ENCODE results near the gene SLC12A9.

The SLC12A9 gene

DNA sequence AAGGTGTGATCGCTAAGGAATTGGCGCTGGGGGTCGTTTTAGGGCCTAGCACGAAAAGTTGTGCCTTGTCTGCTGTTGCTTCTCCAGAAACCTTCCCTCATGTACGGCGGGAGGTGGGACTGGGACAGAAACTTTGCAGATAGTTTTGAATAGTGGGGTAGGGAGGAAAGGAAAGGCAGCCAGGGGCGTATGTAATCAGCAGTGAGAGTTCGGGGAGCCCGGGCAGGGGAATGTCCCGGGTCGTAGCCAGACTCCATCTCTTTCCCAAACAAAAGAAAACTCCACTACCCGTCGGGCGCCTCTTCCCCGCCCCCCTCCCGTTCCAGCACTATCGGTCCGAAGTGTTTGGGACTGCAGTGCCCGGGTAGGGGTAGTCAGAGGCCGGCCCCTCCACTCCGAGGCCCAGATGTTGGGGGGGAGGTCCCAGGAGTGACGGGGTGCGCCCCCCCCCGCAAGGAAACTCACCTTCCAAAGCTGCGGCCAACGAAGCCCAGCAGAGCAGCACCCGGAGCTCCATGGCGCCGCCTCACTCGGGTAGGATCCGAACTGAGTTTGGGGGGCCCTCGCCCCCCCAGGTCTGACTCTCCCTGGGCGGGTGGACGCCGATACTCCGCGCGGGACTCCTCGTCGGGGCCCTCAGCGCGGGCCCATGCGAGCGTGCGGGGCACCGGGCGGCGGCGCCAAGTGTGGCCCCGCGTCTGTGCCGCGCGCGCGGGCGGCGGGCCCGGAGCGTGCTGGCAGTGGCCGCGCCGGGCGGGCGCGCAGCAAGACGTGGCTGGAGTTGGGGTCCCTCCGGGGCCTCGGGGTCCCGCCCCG, 25.8 kb upstream of the SLC12A9 start:
- Histone ChIP-seq H3K4me2 (ENCODE audit: low read depth, low read length, poor library complexity, severe bottlenecking) (no peak overlapping the region), H3K9me3 (ENCODE audit: insufficient read depth, low read length) (no peaks in the 10 kb centered on the region), H3K9me2 (replicated peaks; ENCODE audit: insufficient read depth, low read length) (no peaks in the 10 kb centered on the region), H3K27me3 (ENCODE audit: low read length) (no peaks in the 10 kb centered on the region), H4K20me1 (ENCODE audit: low read depth, low read length) (no peaks in the 10 kb centered on the region), H3K4me3 (ENCODE audit: insufficient read depth, low read length, poor library complexity, severe bottlenecking) (no peak overlapping the region), H3K79me2 (ENCODE audit: insufficient read depth, low read length) (no peaks in the 10 kb centered on the region), H3K9ac (ENCODE audit: low read length) (no peak overlapping the region), H3K27ac (ENCODE audit: low read depth, low read length) (no peak overlapping the region), H3F3A (ENCODE audit: insufficient read depth) (no peaks in the 10 kb centered on the region), H2AFZ (ENCODE audit: low read depth, low read length, severe bottlenecking) (no peak overlapping the region), H3K36me3 (ENCODE audit: low read length) (no peaks in the 10 kb centered on the region)
- TF ChIP-seq, protein P1, sequence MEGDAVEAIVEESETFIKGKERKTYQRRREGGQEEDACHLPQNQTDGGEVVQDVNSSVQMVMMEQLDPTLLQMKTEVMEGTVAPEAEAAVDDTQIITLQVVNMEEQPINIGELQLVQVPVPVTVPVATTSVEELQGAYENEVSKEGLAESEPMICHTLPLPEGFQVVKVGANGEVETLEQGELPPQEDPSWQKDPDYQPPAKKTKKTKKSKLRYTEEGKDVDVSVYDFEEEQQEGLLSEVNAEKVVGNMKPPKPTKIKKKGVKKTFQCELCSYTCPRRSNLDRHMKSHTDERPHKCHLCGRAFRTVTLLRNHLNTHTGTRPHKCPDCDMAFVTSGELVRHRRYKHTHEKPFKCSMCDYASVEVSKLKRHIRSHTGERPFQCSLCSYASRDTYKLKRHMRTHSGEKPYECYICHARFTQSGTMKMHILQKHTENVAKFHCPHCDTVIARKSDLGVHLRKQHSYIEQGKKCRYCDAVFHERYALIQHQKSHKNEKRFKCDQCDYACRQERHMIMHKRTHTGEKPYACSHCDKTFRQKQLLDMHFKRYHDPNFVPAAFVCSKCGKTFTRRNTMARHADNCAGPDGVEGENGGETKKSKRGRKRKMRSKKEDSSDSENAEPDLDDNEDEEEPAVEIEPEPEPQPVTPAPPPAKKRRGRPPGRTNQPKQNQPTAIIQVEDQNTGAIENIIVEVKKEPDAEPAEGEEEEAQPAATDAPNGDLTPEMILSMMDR (IDR thresholded peaks at IDR 0.05; ENCODE audit: insufficient read depth, low read length, poor library complexity, severe bottlenecking): no peak

DNA sequence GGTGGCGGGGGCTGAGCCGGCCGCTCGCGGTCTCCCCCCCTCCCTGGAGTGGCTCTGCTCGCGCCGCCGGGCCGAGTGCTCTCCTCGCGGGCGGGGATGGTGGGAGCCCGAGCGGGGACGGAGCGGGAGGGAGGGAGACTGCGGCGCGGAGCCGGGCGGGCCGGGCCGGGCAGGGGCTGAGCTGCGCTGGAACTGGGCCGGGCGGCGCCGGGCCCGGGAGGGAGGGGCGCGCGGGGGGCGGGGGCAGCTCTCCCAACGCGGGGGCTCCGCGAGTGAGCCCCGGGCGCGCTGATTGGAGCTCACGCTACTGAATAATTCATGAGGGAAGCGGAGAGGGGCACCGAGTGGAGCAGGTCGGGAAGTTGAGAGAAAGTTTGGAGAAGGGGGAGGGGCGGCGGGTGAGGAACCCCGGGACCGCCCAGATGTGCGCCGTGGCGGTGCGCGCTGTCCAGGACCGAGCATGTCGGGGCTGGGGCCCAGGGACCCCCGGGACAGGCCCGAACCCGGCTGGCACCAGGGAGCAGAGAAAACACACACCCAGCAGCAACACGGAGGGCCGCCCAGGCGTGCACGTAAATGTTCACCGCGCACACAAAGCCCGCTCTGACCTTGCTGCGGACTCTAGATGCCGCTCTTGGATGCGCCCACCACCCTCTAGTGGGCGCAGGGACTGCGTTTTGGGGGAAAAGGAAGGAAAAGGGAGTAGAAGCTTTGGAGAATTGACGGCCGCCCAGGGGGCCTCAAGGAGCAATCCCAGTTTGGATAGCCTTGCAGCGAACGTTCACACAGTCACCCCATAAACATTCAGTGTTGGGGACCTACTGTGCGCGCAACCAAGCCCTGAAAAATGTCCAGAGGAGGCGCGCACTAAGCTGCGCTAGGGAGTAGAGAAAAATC, 24.9 kb upstream of the SLC12A9 start, which contains the start of gene EPHB4:
EPHB4 (minus strand) TSS at position 194 of the 897 bp plus-strand sequence. CDS start 493 bp downstream, outside the sequence.
- Histone ChIP-seq H3K4me2 (ENCODE audit: low read depth, low read length, poor library complexity, severe bottlenecking) (no peak within 1 kb of the TSS), H3K27ac (ENCODE audit: low read depth, low read length) (no peak within 1 kb of the TSS), H2AFZ (ENCODE audit: low read depth, low read length, severe bottlenecking) (no peak within 1 kb of the TSS)

DNA sequence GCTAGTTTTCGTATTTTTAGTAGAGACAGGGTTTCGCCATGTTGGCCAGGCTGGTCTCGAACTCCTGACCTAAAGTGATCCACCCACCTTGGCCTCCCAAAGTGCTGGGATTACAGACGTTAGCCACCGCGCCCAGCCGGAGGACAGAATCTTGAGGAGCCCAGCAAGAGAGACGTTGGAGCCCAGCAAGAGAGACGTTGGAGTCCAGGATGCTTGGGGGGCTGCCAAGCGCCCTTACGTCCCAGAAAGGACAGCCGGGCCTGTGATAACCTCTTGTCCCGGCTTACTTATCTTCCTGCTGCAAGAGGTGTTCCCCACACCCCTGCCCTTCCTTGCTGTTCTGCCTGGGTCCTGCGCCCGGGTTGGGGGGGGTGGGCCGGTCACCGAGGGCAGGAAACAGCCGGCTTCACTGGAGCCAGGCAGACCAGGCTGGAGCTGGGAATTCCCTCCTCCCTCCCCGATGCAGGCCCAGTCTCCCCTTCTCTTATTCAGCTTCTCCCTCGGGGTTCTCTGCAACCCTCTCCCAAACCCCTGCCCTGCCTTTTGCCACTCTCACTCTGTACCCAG, 23.3 kb upstream of the SLC12A9 start:
- no peaks in the 10 kb centered on the region for H3K27me3 ChIP-seq (ENCODE audit: low read length)
- H4K20me1 ChIP-seq (ENCODE audit: low read depth, low read length): no peaks in the 10 kb centered on the region
- H3K4me3 ChIP-seq (ENCODE audit: insufficient read depth, low read length, poor library complexity, severe bottlenecking): no peak overlapping the region
- H3F3A ChIP-seq (ENCODE audit: insufficient read depth): no peaks in the 10 kb centered on the region
- H3K79me2 ChIP-seq (ENCODE audit: insufficient read depth, low read length): no peaks in the 10 kb centered on the region
- H3K27ac ChIP-seq (ENCODE audit: low read depth, low read length): no peak overlapping the region
- H3K9ac ChIP-seq (ENCODE audit: low read length): no peak overlapping the region
- H3K9me3 ChIP-seq (ENCODE audit: insufficient read depth, low read length): no peaks in the 10 kb centered on the region
- H3K9me2 ChIP-seq (replicated peaks; ENCODE audit: insufficient read depth, low read length): no peaks in the 10 kb centered on the region
- H2AFZ ChIP-seq (ENCODE audit: low read depth, low read length, severe bottlenecking): no peak overlapping the region
- H3K36me3 ChIP-seq (ENCODE audit: low read length): no peaks in the 10 kb centered on the region
- TF ChIP-seq, protein P1 (IDR thresholded peaks at IDR 0.05; ENCODE audit: insufficient read depth, low read length, poor library complexity, severe bottlenecking): no peak
- TF ChIP-seq EZH2phosphoT487 (conservative IDR thresholded peaks at IDR 0.05; ENCODE audit: low read length): no peak
- H3K4me2 ChIP-seq (ENCODE audit: low read depth, low read length, poor library complexity, severe bottlenecking): no peak overlapping the region

More for the DNA sequence above, 24.9 kb upstream of the SLC12A9 start, which contains the start of gene EPHB4:
- Histone ChIP-seq H3F3A (ENCODE audit: insufficient read depth) (no peaks in the 10 kb centered on the region), H3K9ac (ENCODE audit: low read length) (no peak within 1 kb of the TSS), H3K27me3 (ENCODE audit: low read length) (no peaks in the 10 kb centered on the region), H3K9me3 (ENCODE audit: insufficient read depth, low read length) (no peaks in the 10 kb centered on the region), H3K79me2 (ENCODE audit: insufficient read depth, low read length) (no peaks in the 10 kb centered on the region), H3K9me2 (replicated peaks; ENCODE audit: insufficient read depth, low read length) (no peaks in the 10 kb centered on the region), H3K36me3 (ENCODE audit: low read length) (no peaks in the 10 kb centered on the region), H3K4me3 (ENCODE audit: insufficient read depth, low read length, poor library complexity, severe bottlenecking) (no peak within 1 kb of the TSS), H4K20me1 (ENCODE audit: low read depth, low read length) (no peaks in the 10 kb centered on the region)
- TF ChIP-seq EZH2phosphoT487 (conservative IDR thresholded peaks at IDR 0.05; ENCODE audit: low read length): no peak
- TF ChIP-seq, protein P1 (IDR thresholded peaks at IDR 0.05; ENCODE audit: insufficient read depth, low read length, poor library complexity, severe bottlenecking): no peak
